GM10248 (cell line): ENCODE results near the gene WFDC8.
A peak's percentile ranks its signal among the peaks of the same experiment; 100 is the strongest.

Experiments
- CTCF ChIA-PET: fragments of 300-600 bp; sonication (Branson Sonifier 250); formaldehyde crosslinking; extraction: SDS; loops from one replicate; lab custom pipeline; 2021; ENCODE audit warnings: antibody characterized with exemption; lab: Yijun Ruan, JAX
- POLR2A ChIA-PET: fragments of 350-650 bp; sonication (Branson Sonifier 250); formaldehyde crosslinking; extraction: SDS; loops from one replicate; lab custom pipeline; 2020; ENCODE audit warnings: antibody characterized with exemption; lab: Yijun Ruan, JAX
- DNase-seq: peaks from one replicate; pipeline ENCODE4 v3.0.0; 2012; ENCODE audit errors: extremely low spot score
- TF ChIP-seq, protein P1 (sequence below): IDR thresholded peaks from 2 replicates; pipeline ENCODE4 v1.5.1; 2012; ENCODE audit warnings: mild to moderate bottlenecking, low read depth; ENCODE audit errors: extremely low read depth, missing control alignments, control extremely low read depth

The WFDC8 gene

DNA sequence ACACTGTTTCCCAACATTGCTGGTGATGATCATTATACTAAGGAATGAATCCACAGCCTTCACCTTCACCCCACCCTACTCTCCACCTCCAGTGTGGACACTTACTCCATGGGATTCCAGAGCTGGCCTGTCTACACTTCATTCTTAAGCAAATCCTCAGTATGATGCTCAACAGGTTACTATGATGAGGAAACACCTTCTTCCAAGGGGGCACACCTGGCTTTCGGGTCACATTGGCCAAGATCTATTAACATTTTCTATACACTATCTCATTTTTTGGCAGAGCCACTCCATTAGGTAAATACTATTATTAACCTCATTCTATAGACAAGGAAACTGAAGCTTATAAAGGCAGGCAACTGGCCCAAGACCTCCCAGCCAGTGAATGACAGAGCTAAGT lies 23.9 kb downstream of the WFDC8 start:
- TF ChIP-seq, protein P1, sequence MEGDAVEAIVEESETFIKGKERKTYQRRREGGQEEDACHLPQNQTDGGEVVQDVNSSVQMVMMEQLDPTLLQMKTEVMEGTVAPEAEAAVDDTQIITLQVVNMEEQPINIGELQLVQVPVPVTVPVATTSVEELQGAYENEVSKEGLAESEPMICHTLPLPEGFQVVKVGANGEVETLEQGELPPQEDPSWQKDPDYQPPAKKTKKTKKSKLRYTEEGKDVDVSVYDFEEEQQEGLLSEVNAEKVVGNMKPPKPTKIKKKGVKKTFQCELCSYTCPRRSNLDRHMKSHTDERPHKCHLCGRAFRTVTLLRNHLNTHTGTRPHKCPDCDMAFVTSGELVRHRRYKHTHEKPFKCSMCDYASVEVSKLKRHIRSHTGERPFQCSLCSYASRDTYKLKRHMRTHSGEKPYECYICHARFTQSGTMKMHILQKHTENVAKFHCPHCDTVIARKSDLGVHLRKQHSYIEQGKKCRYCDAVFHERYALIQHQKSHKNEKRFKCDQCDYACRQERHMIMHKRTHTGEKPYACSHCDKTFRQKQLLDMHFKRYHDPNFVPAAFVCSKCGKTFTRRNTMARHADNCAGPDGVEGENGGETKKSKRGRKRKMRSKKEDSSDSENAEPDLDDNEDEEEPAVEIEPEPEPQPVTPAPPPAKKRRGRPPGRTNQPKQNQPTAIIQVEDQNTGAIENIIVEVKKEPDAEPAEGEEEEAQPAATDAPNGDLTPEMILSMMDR, result no peak
- ChIA-PET POLR2A (no interaction called here), CTCF (no interaction called here)
- DNase-seq, result no peak

DNA sequence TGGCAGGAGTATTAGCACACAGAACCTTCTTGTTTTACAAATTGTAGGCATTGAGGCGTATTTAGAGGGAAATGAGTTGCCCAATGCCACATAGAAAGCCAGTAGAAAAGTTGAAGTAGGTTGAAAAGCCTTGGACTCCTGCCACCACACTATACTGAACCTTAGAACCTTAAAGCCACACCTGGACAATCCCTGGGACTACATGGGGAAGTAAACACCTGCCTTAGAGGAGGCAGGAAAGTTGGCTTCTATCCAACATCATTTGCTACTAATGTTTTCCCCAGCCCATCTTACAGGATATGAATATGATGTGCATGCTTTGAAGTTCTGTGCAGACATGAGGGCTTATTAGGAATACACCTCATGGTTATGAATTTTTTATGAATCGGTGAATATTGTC lies 26.6 kb downstream of the WFDC8 start:
- CTCF ChIA-PET, result no interaction called here
- POLR2A ChIA-PET, result no interaction called here
- no peak for DNase-seq
- TF ChIP-seq, protein P1, result no peak

DNA sequence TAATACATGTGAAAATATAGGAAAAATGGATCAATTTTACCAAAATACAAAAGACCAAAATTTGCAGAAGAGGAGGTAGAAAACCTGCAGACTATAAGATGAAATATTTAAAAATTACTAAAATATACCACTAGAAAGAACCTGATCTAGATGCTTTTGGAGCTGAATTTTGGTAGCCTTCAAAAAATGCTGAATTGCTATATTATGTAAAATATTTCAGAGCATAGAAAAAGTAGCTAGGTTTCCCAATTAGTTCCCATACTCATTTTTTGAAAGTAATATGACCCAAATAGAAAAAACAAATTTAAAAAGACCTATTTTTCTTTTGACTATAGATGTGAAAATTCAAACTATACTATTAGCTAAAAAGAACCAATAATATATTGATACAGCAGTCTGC lies 28.3 kb downstream of the WFDC8 start:
- ChIA-PET POLR2A (no interaction called here), CTCF (no interaction called here)
- no peak for DNase-seq
- TF ChIP-seq, protein P1, result no peak

DNA sequence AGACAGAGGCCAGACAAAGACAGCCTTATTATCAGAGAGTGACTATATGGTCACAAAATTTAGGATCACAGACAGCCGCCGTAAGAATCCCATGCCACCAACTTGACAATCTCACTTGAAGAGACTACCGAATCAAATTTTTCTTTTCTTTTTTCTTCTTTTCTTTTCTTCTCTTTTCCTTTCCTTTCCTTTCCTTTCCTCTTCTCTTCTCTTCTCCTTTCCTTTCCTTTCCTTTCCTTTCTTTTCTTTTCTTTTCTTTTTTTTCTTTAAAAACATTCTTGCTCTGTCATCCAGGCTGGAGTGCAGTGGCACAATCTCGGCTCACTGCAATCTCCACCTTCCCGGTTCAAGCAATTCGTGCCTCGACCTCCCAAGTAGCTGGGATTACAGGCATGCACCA lies 30.7 kb downstream of the WFDC8 start:
- ChIA-PET CTCF (no interaction called here), POLR2A (no interaction called here)
- DNase-seq, result no peak
- TF ChIP-seq, protein P1, result no peak

DNA sequence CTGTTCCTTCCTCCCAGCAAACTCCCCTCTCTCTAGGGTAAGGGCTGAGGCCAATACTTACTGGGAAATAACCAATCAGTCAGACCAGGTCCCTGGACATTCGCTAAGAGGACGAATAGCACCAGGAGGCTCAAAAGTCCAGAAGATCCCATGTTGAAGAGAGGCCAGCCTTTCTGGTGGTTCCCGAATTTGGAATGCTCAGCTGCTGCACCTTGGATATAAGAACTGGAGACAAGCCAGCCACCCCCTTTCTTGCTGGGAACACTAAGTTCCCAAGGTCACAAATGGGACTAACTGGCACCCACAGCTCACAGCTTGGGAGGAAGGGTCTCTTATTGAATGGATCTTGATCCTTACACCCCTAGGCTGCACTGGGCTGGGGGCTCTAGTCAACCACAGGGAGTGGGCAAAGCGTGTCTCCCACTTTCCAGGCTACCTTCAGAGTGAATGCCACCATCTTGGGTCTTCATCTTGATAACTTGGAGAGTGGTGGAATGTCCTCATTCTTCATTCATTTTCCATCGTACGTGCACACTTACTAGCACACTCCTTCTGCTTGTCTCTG lies 31.8 kb downstream of the WFDC8 start, which contains the start of gene EPPIN:
Gene EPPIN, minus strand, starts transcription at position 196 of the 565 bp plus-strand sequence. Its CDS starts 44 bp downstream, at position 152.
- CTCF ChIA-PET, result no interaction called here
- POLR2A ChIA-PET, result no interaction called here
- no peak for DNase-seq
- TF ChIP-seq, protein P1, result no peak

DNA sequence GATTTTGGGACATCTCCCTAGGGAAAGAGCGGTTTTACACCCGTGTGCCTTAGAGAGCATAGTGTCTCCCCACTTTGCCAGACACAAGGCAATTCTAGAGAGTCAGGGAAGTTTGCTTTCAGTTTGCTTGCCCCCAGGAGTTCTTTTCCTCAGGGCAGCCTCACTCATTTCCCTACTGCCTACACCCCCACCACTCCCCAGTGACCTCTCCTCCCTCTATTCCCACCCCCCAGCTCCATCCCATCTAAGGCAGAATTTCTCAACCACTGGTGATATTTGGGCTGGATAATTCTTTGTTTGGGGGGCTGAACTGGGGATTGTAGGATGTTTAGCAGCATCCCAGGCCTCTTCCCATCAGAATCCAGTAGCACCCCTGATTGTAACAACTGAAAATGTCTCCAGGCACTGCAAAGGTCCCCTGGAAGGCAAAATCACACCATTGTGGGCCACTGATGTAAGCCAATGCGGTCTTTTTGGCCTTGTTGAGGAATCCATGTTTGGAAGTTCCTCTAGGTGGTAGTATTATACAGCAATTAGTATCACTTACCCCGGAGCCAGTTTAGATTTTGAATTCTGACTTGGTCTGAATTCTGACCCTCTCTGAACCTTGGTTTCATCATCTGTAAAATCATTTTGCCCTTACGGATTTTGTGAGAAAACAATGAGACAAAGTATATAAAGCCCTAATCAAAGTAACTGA lies 33.2 kb downstream of the WFDC8 start:
- TF ChIP-seq, protein P1, result peak; percentile 6
- POLR2A ChIA-PET, result no interaction called here
- no peak for DNase-seq
- CTCF ChIA-PET, result interaction anchor here (0.8 to 0.9 kb wide), 2 partner anchors 11 to 225 kb away, joined by 3 to 4 read pairs; no protein-coding TSS in a partner anchor
